ENCODE results near the gene GLRX. TPM values are rescaled to one million over a fixed set of nuclear protein-coding genes. Genes with fewer than 3 reads are reported as not detected.

GLRX gene
- total and polyA plus RNA-seq, 9 donors = 4.1 to 35.7 (median 11.7) TPM

GRCh38 chr5:95836544-95836943 lies 14.0 kb upstream of the GLRX start:
- Histone ChIP-seq H3K27ac (no peak overlapping the region), H3K27me3 (no peaks in the 10 kb centered on the region), H3K4me1 (ENCODE audit: insufficient read depth) (no peaks in the 10 kb centered on the region), H3K4me3 (no peak overlapping the region), H3K36me3 (no peaks in the 10 kb centered on the region), H3K9me3 (no peaks in the 10 kb centered on the region)
- no peak for DNase-seq
- TF ChIP-seq, protein P1, sequence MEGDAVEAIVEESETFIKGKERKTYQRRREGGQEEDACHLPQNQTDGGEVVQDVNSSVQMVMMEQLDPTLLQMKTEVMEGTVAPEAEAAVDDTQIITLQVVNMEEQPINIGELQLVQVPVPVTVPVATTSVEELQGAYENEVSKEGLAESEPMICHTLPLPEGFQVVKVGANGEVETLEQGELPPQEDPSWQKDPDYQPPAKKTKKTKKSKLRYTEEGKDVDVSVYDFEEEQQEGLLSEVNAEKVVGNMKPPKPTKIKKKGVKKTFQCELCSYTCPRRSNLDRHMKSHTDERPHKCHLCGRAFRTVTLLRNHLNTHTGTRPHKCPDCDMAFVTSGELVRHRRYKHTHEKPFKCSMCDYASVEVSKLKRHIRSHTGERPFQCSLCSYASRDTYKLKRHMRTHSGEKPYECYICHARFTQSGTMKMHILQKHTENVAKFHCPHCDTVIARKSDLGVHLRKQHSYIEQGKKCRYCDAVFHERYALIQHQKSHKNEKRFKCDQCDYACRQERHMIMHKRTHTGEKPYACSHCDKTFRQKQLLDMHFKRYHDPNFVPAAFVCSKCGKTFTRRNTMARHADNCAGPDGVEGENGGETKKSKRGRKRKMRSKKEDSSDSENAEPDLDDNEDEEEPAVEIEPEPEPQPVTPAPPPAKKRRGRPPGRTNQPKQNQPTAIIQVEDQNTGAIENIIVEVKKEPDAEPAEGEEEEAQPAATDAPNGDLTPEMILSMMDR (IDR thresholded peaks at IDR 0.05) = no peak
- TF ChIP-seq EP300 (IDR thresholded peaks at IDR 0.05) (no peak), POLR2A (IDR thresholded peaks at IDR 0.05) (no peak)
- intact Hi-C loops (cut with DNase I) = loop anchor here in 1 of 4 donors (5.0 kb wide), 1 partner anchor 49 kb away; no protein-coding TSS in a partner anchor
- WGBS, 3 donors = 92 to 100% (median 93%) methylated on average over 1 of the region's 1 CpG

DNA sequence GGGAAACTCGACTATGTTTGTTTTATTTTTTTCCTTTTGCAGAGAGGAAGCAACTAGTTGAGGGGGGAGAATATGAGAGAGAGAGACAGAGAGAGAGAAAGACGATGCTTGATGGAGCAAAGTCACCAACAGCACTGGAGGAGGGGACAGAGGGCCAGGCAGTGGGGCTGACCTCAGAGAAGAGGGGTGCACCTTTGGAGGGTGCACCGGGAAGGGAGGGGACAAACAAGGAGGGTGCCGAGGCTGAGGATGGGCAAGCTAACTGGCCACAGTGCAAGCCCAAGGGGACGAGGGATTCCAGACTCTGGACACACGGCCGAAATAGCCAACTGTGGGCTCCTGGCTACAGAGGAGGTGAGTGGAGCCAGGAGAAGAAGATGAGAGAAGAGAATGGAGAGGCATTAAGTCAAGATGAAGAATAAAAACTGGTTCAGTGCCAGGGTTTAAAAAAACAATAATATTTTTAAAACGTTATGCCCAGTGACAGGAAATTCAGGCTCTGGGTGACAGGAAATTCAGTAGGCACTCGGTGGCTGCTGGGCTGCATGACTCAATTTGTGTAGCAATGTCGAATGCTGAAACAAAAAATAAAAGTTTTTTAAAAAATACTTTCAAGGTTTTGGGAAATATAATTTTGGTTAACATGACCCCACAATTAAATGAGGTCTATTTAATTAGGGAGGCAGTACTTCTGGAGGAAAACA lies 13.3 kb upstream of the GLRX start:
- Histone ChIP-seq H3K9me3 (no peaks in the 10 kb centered on the region), H3K36me3 (no peaks in the 10 kb centered on the region), H3K4me3 (no peak overlapping the region), H3K27ac (no peak overlapping the region), H3K4me1 (ENCODE audit: insufficient read depth) (no peaks in the 10 kb centered on the region), H3K27me3 (no peaks in the 10 kb centered on the region)
- TF ChIP-seq, protein P1 (IDR thresholded peaks at IDR 0.05) = no peak
- TF ChIP-seq EP300 (IDR thresholded peaks at IDR 0.05) (no peak), POLR2A (IDR thresholded peaks at IDR 0.05) (no peak)
- WGBS, 3 donors = 63 to 70% (median 66%) methylated on average over 10 of the region's 10 CpGs
- intact Hi-C loops (cut with DNase I) = loop anchor here in 1 of 4 donors (5.0 kb wide), 1 partner anchor 49 kb away; no protein-coding TSS in a partner anchor
- DNase-seq = no peak

- no peak for DNase-seq
- intact Hi-C loops (cut with DNase I) = no loop called here
- no peaks in the 10 kb centered on the region for H3K9me3 ChIP-seq
- H3K4me3 ChIP-seq = no peak overlapping the region
- TF ChIP-seq POLR2A (IDR thresholded peaks at IDR 0.05) = no peak
- TF ChIP-seq, protein P1 (IDR thresholded peaks at IDR 0.05) = no peak
- TF ChIP-seq EP300 (IDR thresholded peaks at IDR 0.05) = no peak
- H3K27ac ChIP-seq = no peak overlapping the region
- no peaks in the 10 kb centered on the region for H3K4me1 ChIP-seq (ENCODE audit: insufficient read depth)
- H3K36me3 ChIP-seq = no peaks in the 10 kb centered on the region
- no peaks in the 10 kb centered on the region for H3K27me3 ChIP-seq
Measured at GRCh38 chr5:95832664-95833063, 10.1 kb upstream of the GLRX start.

GRCh38 chr5:95830226-95830625 lies 7.7 kb upstream of the GLRX start:
- TF ChIP-seq EP300 (IDR thresholded peaks at IDR 0.05) (no peak), POLR2A (IDR thresholded peaks at IDR 0.05) (no peak)
- TF ChIP-seq, protein P1 (IDR thresholded peaks at IDR 0.05) = no peak
- Histone ChIP-seq H3K4me1 (ENCODE audit: insufficient read depth) (no peaks in the 10 kb centered on the region), H3K36me3 (no peaks in the 10 kb centered on the region), H3K4me3 (no peak overlapping the region), H3K27ac (no peak overlapping the region), H3K27me3 (no peaks in the 10 kb centered on the region), H3K9me3 (no peaks in the 10 kb centered on the region)
- 91 to 98% (median 95%) methylated on average over 2 of the region's 2 CpGs for WGBS, 3 donors
- no peak for DNase-seq
- intact Hi-C loops (cut with DNase I) = no loop called here
